Left lung (tissue), 10 donors: ENCODE results near the gene SARNP. TPM values are rescaled to one million over a fixed set of nuclear protein-coding genes. Genes with fewer than 3 reads are reported as not detected.

Source experiments
- ATAC-seq: fragments of 200-7000 bp; cut with Tn5 transposase; one replicate; pipeline ENCODE4 v1.9.1; 2020; ENCODE audit warnings: moderate library complexity
- DNase-seq, 4 donors: peaks; one replicate each; pipeline ENCODE4 v3.0.0-alpha.2; 2013 to 2020
- H3K27ac ChIP-seq, 2 donors: fragments of 200-600 bp; sonication (generic) in 1 of 2; one replicate each; pipeline versions ENCODE4 v1.5.0 to v1.8.0; 2020 to 2021
- H3K27me3 ChIP-seq, 2 donors: fragments of 200-600 bp; sonication (generic) in 1 of 2; one replicate each; pipeline versions ENCODE4 v1.5.0 to v1.8.0; 2020 to 2021
- H3K36me3 ChIP-seq, 2 donors: fragments of 200-600 bp; sonication (generic) in 1 of 2; one replicate each; pipeline versions ENCODE4 v1.5.0 to v1.8.0; 2020 to 2021
- H3K4me1 ChIP-seq, 2 donors: fragments of 200-600 bp; one replicate each; pipeline ENCODE4 v1.8.0; 2021
- H3K4me3 ChIP-seq, 2 donors: fragments of 200-600 bp; sonication (generic) in 1 of 2; one replicate each; pipeline versions ENCODE4 v1.5.0 to v1.8.0; 2020 to 2021; ENCODE audit warnings: mild to moderate bottlenecking in 1 of 2
- H3K9me3 ChIP-seq, 2 donors: fragments of 200-600 bp; sonication (generic) in 1 of 2; one replicate each; pipeline versions ENCODE4 v1.5.0 to v1.8.0; 2020 to 2021
- intact Hi-C, 2 donors: fragments of 100-400 bp; cut with DNase I; formaldehyde crosslinking; loops; one replicate each; pipeline versions ENCODE4 v1.11.2 to v1.14.2; 2022
- polyA plus RNA-seq, 6 donors: library from polyadenylated mRNA; unstranded; fragments of 120-200 nt; gene quantifications; one replicate each; pipeline ENCODE4 v1.2.1, GENCODE V29; 2013; ENCODE audit not compliant: insufficient read length in 6 of 6
- total RNA-seq, 2 donors: library from RNA; stranded (reverse); fragmentation: NEBNext Ultra II Directional; extraction: Animal tissue kit (Norgen Biotek cat#: 25700); gene quantifications; one replicate each; pipeline ENCODE4 v1.2.1, GENCODE V29; 2021
- TF ChIP-seq, protein P1 (sequence below), 2 donors: fragments of 200-600 bp; sonication (generic) in 1 of 2; IDR thresholded peaks; one replicate each; pipeline versions ENCODE4 v1.5.0 to v1.8.0; 2021; ENCODE audit warnings: antibody characterized with exemption in 2 of 2
- donor health status: DM: no; HTN: yes; CAD: no.
- donor health status: DM: no; HTN: no; CAD: no.

Gene SARNP
- total and polyA plus RNA-seq, 8 donors: 49.4 to 128 (median 99.2) TPM

DNA sequence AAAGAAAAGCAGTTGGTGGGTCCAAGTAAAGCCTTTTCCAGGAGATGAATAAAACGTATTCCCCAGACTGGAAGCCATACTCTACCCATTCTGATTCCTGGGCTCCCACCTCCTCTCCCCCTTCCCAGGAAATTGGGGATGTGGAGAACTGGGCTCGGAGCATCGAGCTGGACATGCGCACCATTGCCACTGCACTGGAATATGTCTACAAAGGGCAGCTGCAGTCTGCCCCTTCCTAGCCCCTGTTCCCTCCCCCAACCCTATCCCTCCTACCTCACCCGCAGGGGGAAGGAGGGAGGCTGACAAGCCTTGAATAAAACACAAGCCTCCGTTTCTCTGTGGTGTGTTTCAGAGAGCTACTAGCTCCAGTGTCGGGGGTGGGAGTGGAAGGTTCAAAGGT is 98.2 kb downstream of the SARNP start:
- Histone ChIP-seq H3K27me3 (no peaks in the 10 kb centered on the region), H3K9me3 (no peaks in the 10 kb centered on the region), H3K27ac (peak overlapping the region in 1 of 2 donors; percentile 39), H3K4me1 (peaks cover 23 to 72% of the 10 kb centered on the region in 2 donors), H3K36me3 (peaks cover 0 to 36% of the 10 kb centered on the region in 2 donors), H3K4me3 (no peak overlapping the region)
- intact Hi-C loops: no loop called here
- TF ChIP-seq, protein P1, sequence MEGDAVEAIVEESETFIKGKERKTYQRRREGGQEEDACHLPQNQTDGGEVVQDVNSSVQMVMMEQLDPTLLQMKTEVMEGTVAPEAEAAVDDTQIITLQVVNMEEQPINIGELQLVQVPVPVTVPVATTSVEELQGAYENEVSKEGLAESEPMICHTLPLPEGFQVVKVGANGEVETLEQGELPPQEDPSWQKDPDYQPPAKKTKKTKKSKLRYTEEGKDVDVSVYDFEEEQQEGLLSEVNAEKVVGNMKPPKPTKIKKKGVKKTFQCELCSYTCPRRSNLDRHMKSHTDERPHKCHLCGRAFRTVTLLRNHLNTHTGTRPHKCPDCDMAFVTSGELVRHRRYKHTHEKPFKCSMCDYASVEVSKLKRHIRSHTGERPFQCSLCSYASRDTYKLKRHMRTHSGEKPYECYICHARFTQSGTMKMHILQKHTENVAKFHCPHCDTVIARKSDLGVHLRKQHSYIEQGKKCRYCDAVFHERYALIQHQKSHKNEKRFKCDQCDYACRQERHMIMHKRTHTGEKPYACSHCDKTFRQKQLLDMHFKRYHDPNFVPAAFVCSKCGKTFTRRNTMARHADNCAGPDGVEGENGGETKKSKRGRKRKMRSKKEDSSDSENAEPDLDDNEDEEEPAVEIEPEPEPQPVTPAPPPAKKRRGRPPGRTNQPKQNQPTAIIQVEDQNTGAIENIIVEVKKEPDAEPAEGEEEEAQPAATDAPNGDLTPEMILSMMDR (IDR thresholded peaks at IDR 0.05): no peak
- ATAC-seq (no peak), DNase-seq (no peak)

DNA sequence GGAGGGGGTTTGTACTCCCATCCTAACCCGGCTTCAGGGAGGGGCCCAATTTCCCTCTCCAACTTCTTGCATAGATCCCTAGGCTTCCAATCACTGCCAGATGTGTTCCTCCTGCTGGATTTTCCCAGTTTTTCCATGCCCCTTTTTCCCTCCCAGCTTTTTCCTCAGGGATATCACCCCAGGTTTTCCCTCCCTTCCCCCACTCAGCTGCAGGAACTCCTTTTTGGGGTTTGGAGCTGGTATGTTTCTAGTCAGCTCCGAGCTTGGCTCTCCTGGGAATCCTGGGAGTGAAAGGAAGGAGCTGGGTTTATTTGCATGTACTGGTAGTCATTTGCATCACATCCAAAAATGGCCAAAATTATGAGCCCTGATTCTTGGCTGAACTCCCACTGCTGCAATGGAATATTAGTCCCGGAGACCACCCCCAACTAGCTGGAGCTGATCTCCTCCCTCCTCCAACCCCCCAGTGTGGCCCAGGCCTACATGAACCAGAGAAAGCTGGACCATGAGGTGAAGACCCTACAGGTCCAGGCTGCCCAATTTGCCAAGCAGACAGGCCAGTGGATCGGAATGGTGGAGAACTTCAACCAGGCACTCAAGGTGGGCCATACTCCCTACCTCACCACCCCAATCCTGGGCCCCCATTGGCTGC is 98.8 kb downstream of the SARNP start:
- peak overlapping the region in 1 of 2 donors; percentile 98 for H3K27ac ChIP-seq
- no peaks in the 10 kb centered on the region for H3K27me3 ChIP-seq
- DNase-seq (no peak), ATAC-seq (no peak)
- H3K4me3 ChIP-seq: no peak overlapping the region
- H3K9me3 ChIP-seq: no peaks in the 10 kb centered on the region
- H3K4me1 ChIP-seq: peaks cover 23 to 66% of the 10 kb centered on the region in 2 donors
- peaks cover 0 to 30% of the 10 kb centered on the region in 2 donors for H3K36me3 ChIP-seq
- intact Hi-C loops: no loop called here
- TF ChIP-seq, protein P1 (IDR thresholded peaks at IDR 0.05): no peak

DNA sequence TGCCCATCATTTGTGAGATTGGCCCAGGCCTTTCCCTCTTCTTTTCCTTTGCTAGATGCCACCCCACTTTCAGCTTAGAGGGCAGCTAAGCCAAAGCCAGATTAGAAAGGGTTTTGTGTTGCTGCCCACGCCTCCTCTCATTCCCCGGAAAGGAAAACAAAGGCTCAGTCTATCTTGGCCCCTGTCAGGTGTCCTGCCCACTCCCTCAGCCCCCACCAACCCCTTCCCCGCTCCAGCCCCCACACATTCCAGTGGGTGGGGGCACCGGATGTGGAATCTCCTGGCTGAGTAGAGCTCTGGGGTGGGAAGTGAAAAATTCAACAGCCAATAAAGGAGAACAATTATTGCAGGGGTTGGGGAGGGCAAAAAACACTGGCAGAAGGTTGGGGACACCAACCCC is 99.5 kb downstream of the SARNP start:
- TF ChIP-seq, protein P1 (IDR thresholded peaks at IDR 0.05): no peak

DNA sequence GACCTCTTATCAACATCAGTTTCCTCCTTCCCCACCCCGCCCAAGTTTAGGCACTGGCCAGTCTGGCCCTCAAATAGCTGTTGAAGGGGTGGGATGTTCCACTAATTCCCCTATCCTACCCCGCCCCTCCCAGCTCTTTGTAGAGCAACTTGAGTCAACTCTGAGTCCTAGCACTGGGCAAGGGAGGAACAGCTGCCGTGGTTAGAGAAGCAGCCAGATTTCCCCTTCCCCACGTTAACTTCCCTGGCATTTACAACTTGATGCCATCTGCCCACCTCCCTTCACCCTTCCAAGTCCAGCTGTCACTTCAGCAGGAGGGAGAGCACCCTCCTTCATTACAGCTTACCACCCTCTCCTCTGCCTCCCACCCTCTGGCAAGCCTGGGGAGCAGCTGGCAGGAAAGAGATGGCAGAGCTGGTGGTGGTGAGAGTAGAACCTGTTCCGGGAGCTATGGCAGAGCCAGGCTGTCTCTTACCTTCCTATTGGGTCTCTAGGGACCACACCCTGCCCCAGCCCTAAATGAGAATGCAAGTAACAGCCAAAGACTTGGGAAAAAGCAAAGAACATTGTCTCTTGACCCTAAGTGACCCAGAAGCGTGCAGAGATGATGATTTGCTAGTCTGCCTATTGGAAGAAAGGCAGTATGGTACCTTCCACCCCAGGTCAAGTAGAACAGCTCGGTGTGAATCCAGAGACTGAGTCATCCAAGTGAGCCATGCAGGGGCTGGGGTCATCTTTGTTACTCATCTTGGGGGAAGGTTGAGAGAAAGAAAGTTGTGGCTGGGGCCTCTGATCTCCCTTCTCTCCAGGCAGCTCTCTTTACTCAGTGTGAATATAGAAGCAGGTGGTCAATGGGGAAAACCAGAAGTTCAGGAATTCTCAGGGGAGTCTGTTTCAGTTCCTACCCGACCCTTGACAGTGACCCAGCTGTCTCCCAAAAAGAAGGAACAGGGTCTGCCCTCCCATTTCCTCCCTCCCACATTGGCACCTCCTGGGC is 100.2 kb downstream of the SARNP start:
- Histone ChIP-seq H3K36me3 (peaks cover 0 to 17% of the 10 kb centered on the region in 2 donors), H3K9me3 (no peaks in the 10 kb centered on the region), H3K27ac (peak overlapping the region; percentile 88 to 98), H3K27me3 (no peaks in the 10 kb centered on the region), H3K4me3 (peak overlapping the region; percentile 48 to 94), H3K4me1 (peaks cover 26 to 63% of the 10 kb centered on the region in 2 donors)
- TF ChIP-seq, protein P1 (IDR thresholded peaks at IDR 0.05): no peak
- DNase-seq (no peak), ATAC-seq (no peak)
- intact Hi-C loops: no loop called here

More for the DNA sequence above, 99.5 kb downstream of the SARNP start:
- Histone ChIP-seq H3K4me3 (peak overlapping the region in 1 of 2 donors; percentile 94), H3K36me3 (peaks cover 0 to 22% of the 10 kb centered on the region in 2 donors), H3K4me1 (peaks cover 23 to 63% of the 10 kb centered on the region in 2 donors), H3K27me3 (no peaks in the 10 kb centered on the region), H3K27ac (peak overlapping the region in 1 of 2 donors; percentile 98), H3K9me3 (no peaks in the 10 kb centered on the region)
- intact Hi-C loops: no loop called here
- no peak for ATAC-seq
- no peak for DNase-seq

DNA sequence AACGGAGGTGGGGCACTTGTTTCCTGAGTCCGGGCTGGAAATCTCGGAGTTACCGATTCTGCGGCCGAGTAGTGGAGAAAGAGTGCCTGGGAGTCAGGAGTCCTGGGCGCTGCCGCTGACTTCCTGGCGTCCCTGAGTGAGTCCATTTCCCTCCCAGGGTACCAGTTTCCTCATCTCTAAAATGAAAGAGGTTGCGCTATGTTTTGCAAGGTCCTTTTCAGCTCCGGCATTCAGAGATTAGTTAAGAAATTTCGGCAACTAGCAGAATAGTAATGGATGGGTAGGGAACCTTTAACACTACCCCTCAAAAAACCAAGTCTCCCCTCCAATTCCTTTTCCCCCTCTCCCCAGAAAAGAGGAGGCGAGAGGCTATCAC is 101.0 kb downstream of the SARNP start:
- H3K27me3 ChIP-seq: no peaks in the 10 kb centered on the region
- no peaks in the 10 kb centered on the region for H3K9me3 ChIP-seq
- H3K4me1 ChIP-seq: peaks cover 27 to 60% of the 10 kb centered on the region in 2 donors
- H3K4me3 ChIP-seq: peak overlapping the region; percentile 48 to 94
- TF ChIP-seq, protein P1 (IDR thresholded peaks at IDR 0.05): no peak
- H3K36me3 ChIP-seq: peaks cover 0 to 17% of the 10 kb centered on the region in 2 donors
- H3K27ac ChIP-seq: peak overlapping the region; percentile 88 to 98
- DNase-seq (no peak), ATAC-seq (peak; percentile 17)
- intact Hi-C loops: no loop called here
